Loucy (cell line): ENCODE data around the gene SLU7.

Source experiments
- EZH2phosphoT487 ChIP-seq: fragments of 200-600 bp; IDR thresholded peaks from 2 replicates; pipeline ENCODE4 v1.6.1; 2018; ENCODE audit warnings: antibody characterized with exemption, mild to moderate bottlenecking, moderate library complexity, borderline replicate concordance
- TF ChIP-seq, protein P1 (sequence below): fragments of 200-600 bp; sonication (generic); conservative IDR thresholded peaks from 2 replicates; pipeline ENCODE4 v1.5.1; 2014; ENCODE audit warnings: mild to moderate bottlenecking, antibody characterized with exemption, low read length

DNA sequence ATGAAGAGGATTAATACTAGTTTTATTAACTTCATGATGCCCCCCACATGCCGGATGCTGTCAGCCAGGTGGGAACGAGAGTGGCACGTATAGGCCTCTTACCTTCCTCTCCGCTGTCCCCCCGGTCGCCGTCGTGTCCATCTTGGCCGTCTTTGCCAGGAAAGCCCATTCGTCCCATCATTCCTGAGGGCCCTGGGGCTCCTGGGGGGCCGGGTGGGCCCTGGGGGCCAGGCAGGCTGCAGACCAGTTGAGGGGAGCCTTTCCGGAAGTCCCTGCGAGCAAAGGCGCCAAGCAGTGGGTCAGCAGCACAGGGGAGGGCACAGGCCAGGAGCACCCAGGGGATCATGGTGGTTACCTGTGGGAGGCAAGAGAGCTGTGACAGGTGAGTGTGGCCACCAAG lies 64.2 kb downstream of the SLU7 start:
- TF ChIP-seq, protein P1, sequence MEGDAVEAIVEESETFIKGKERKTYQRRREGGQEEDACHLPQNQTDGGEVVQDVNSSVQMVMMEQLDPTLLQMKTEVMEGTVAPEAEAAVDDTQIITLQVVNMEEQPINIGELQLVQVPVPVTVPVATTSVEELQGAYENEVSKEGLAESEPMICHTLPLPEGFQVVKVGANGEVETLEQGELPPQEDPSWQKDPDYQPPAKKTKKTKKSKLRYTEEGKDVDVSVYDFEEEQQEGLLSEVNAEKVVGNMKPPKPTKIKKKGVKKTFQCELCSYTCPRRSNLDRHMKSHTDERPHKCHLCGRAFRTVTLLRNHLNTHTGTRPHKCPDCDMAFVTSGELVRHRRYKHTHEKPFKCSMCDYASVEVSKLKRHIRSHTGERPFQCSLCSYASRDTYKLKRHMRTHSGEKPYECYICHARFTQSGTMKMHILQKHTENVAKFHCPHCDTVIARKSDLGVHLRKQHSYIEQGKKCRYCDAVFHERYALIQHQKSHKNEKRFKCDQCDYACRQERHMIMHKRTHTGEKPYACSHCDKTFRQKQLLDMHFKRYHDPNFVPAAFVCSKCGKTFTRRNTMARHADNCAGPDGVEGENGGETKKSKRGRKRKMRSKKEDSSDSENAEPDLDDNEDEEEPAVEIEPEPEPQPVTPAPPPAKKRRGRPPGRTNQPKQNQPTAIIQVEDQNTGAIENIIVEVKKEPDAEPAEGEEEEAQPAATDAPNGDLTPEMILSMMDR = no peak
- no peak for TF ChIP-seq EZH2phosphoT487
